ENCODE results near the gene NLN. TPM values are rescaled to one million over a fixed set of nuclear protein-coding genes. Genes with fewer than 3 reads are reported as not detected.

Gene NLN
- total RNA-seq, 4 donors from 2014 or later: 2.2 to 17.3 (median 9.8) TPM

DNA sequence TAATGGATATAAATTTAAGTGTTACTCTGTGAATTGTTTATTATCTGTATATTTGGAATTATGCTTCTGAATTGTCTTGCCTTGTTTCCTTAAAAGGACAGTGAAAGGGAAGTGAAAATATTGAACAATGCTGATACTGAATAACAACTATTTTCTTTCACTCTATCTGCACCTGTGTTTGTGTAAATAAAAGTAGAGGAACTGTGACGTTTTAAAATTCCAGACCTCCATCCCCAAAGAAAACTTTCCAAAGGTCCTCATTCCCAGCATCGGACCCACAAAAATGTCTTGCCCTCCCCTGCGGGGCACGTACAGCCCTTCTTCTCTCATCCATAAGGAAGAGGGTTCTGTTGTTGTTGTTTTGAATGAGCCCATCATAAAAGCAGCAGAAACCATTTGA is 100.0 kb downstream of the NLN start:
- H3K27me3 ChIP-seq: no peaks in the 10 kb centered on the region
- no peaks in the 10 kb centered on the region for H3K36me3 ChIP-seq
- no peak for TF ChIP-seq POLR2A (IDR thresholded peaks at IDR 0.05)
- no peak for TF ChIP-seq CTCF (IDR thresholded peaks at IDR 0.05)
- H3K9me3 ChIP-seq: no peaks in the 10 kb centered on the region
- H3K27ac ChIP-seq: peak overlapping the region in 2 of 4 donors; percentile 2 to 74
- no peak overlapping the region for H3K4me3 ChIP-seq
- DNase-seq: no peak
- peaks cover 0 to 19% (median 4%) of the 10 kb centered on the region in 4 donors for H3K4me1 ChIP-seq

DNA sequence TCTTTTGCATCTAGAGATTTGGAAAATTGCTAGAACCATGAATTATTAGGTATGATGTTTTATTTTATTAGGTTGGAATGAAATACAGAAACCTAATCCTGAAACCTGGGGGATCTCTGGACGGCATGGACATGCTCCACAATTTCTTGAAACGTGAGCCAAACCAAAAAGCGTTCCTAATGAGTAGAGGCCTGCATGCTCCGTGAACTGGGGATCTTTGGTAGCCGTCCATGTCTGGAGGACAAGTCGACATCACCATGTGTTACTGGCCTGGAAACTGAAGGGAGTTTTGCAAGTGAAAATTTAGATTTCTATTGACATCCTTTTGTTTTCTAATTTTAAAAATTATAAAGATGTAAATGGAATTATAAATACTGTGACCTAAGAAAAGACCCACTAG is 100.7 kb downstream of the NLN start:
- no peak for DNase-seq
- Histone ChIP-seq H3K36me3 (no peaks in the 10 kb centered on the region), H3K27ac (peak overlapping the region in 2 of 4 donors; percentile 2 to 74), H3K4me3 (no peak overlapping the region), H3K27me3 (no peaks in the 10 kb centered on the region), H3K9me3 (no peaks in the 10 kb centered on the region), H3K4me1 (peaks cover 0 to 19% (median 4%) of the 10 kb centered on the region in 4 donors)
- TF ChIP-seq CTCF (IDR thresholded peaks at IDR 0.05) (no peak), POLR2A (IDR thresholded peaks at IDR 0.05) (no peak)

GRCh38 chr5:65823204-65823603 is 101.2 kb downstream of the NLN start:
- Histone ChIP-seq H3K4me3 (no peak overlapping the region), H3K4me1 (peaks cover 0 to 19% (median 4%) of the 10 kb centered on the region in 4 donors), H3K27me3 (no peaks in the 10 kb centered on the region), H3K9me3 (no peaks in the 10 kb centered on the region), H3K36me3 (no peaks in the 10 kb centered on the region), H3K27ac (peak overlapping the region in 2 of 4 donors; percentile 72 to 74)
- TF ChIP-seq CTCF (IDR thresholded peaks at IDR 0.05) (no peak), POLR2A (IDR thresholded peaks at IDR 0.05) (no peak)
- no peak for DNase-seq

- H3K27me3 ChIP-seq: no peaks in the 10 kb centered on the region
- H3K4me3 ChIP-seq: peak overlapping the region in 1 of 4 donors; percentile 3
- no peak for TF ChIP-seq POLR2A (IDR thresholded peaks at IDR 0.05)
- H3K36me3 ChIP-seq: no peaks in the 10 kb centered on the region
- H3K4me1 ChIP-seq: peaks cover 0 to 19% (median 4%) of the 10 kb centered on the region in 4 donors
- no peaks in the 10 kb centered on the region for H3K9me3 ChIP-seq
- DNase-seq: no peak
- peak overlapping the region in 3 of 4 donors; percentile 25 to 74 (median 72) for H3K27ac ChIP-seq
These were observed 101.9 kb downstream of the NLN start for GRCh38 chr5:65823845-65824445.

DNA sequence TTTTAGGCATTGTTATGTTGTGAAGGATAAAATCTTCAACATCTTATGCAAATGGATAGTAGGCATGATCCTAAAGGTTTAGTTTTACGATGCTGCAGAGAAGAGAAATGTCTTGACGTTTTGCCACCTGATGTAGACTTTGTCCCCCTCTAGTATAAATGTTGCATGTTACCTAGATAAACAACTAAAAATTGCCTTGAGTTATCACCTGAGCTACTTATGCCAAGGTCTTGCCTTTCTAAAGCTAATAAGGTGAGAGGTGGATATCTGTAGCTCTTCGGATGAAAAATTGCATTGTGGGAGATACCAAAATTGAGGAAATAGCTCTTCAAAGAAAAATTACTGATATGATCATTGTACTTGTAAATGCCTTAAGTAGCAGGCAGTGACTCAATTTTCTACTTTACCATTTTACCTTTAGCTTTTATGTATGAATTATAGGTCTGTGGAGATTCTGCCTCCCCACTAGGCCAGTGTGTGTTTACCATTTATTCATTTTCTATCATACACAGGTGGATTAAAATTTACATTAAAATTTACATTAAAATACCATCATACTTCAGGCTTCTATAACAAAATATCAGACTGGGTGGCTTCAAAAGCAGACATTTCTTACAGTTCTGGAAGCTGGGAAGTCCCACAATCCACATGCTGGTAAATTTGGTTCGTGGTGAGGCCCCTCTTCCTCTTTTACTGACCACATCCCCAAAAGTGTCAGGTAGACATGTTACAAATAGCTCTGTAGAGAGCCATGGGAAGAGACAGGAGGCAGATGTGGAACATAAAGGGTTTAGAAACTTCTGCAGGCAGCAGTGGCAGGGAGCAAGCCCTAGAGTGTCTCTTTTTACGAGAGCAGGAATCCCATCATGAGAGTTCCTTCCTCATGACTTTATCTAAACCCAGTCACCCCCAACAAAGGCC is 103.7 kb downstream of the NLN start:
- no peak overlapping the region for H3K4me3 ChIP-seq
- no peak for TF ChIP-seq POLR2A (IDR thresholded peaks at IDR 0.05)
- no peak for TF ChIP-seq CTCF (IDR thresholded peaks at IDR 0.05)
- no peaks in the 10 kb centered on the region for H3K9me3 ChIP-seq
- no peak for DNase-seq
- H3K27me3 ChIP-seq: no peaks in the 10 kb centered on the region
- H3K4me1 ChIP-seq: peaks cover 0 to 19% (median 4%) of the 10 kb centered on the region in 4 donors
- H3K36me3 ChIP-seq: no peaks in the 10 kb centered on the region
- H3K27ac ChIP-seq: peak overlapping the region in 2 of 4 donors; percentile 46 to 69

All from Peyer's patch (tissue), 4 donors.